Mesothelial cell of epicardium (in vitro differentiated cells): ENCODE data around the gene NDUFS8. TPM values are rescaled to one million over a fixed set of nuclear protein-coding genes. Genes with fewer than 3 reads are reported as not detected.

Experiments used
- DNase-seq, 2 experiments: peaks; one replicate each; pipeline ENCODE4 v3.0.0; 2021; ENCODE audit warnings: low spot score in 2 of 2; ENCODE audit not compliant: unreplicated experiment in 2 of 2
- H3K27ac Mint-ChIP-seq: 2 replicates; pipeline ENCODE4 v1.8.0; 2021; ENCODE audit warnings: mixed read lengths
- H3K27me3 Mint-ChIP-seq: 2 replicates; pipeline ENCODE4 v1.8.0; 2021; ENCODE audit warnings: low read depth, mixed read lengths
- H3K36me3 Mint-ChIP-seq: 2 replicates; pipeline ENCODE4 v1.8.0; 2021; ENCODE audit warnings: mixed read lengths
- H3K4me1 Mint-ChIP-seq: 2 replicates; pipeline ENCODE4 v1.8.0; 2021; ENCODE audit warnings: mixed read lengths
- H3K4me3 Mint-ChIP-seq: 2 replicates; pipeline ENCODE4 v1.8.0; 2021; ENCODE audit warnings: mild to moderate bottlenecking, moderate library complexity, mixed read lengths
- H3K9me3 Mint-ChIP-seq: 2 replicates; pipeline ENCODE4 v1.8.0; 2021; ENCODE audit warnings: mixed read lengths
- CTCF ChIP-seq: fragments of 200-600 bp; sonication (generic); IDR thresholded peaks from one replicate; pipeline ENCODE4 v1.5.0; 2021; ENCODE audit warnings: antibody characterized with exemption; ENCODE audit not compliant: unreplicated experiment
- total RNA-seq: library from RNA; stranded (reverse); gene quantifications from 3 replicates; pipeline ENCODE4 v1.2.1, GENCODE V29; 2021

The NDUFS8 gene
- total RNA-seq, 1 donor from 2014 or later: 132 TPM

- Mint-ChIP-seq H3K27ac (no peak overlapping the region), H3K36me3 (peaks cover 55% of the 10 kb centered on the region), H3K9me3 (no peaks in the 10 kb centered on the region), H3K4me3 (no peak overlapping the region), H3K27me3 (no peaks in the 10 kb centered on the region), H3K4me1 (no peaks in the 10 kb centered on the region)
- DNase-seq: no peak
- TF ChIP-seq CTCF: no peak
Observed at GRCh38 chr11:68065841-68066240, 35.4 kb downstream of the NDUFS8 start.

- Mint-ChIP-seq H3K27me3 (no peaks in the 10 kb centered on the region), H3K4me3 (no peak overlapping the region), H3K9me3 (no peaks in the 10 kb centered on the region), H3K36me3 (peaks cover 54% of the 10 kb centered on the region), H3K27ac (no peak overlapping the region), H3K4me1 (no peaks in the 10 kb centered on the region)
- DNase-seq: no peak
- TF ChIP-seq CTCF: no peak
Observed at GRCh38 chr11:68066742-68067141, 36.3 kb downstream of the NDUFS8 start.

- Mint-ChIP-seq H3K36me3 (peaks cover 54% of the 10 kb centered on the region), H3K27me3 (no peaks in the 10 kb centered on the region), H3K4me3 (no peak overlapping the region), H3K9me3 (no peaks in the 10 kb centered on the region), H3K4me1 (no peaks in the 10 kb centered on the region), H3K27ac (no peak overlapping the region)
- DNase-seq: no peak
- TF ChIP-seq CTCF: no peak
Observed at GRCh38 chr11:68067991-68068390, 37.5 kb downstream of the NDUFS8 start.

GRCh38 chr11:68071281-68072048 is 41.0 kb downstream of the NDUFS8 start:
- H3K27me3 Mint-ChIP-seq: no peaks in the 10 kb centered on the region
- no peak overlapping the region for H3K27ac Mint-ChIP-seq
- peaks cover 40% of the 10 kb centered on the region for H3K36me3 Mint-ChIP-seq
- H3K4me1 Mint-ChIP-seq: no peaks in the 10 kb centered on the region
- TF ChIP-seq CTCF: no peak
- no peak overlapping the region for H3K4me3 Mint-ChIP-seq
- no peaks in the 10 kb centered on the region for H3K9me3 Mint-ChIP-seq
- no peak for DNase-seq

GRCh38 chr11:68074584-68075352 is 44.3 kb downstream of the NDUFS8 start:
- no peaks in the 10 kb centered on the region for H3K27me3 Mint-ChIP-seq
- DNase-seq: no peak
- H3K36me3 Mint-ChIP-seq: peaks cover 31% of the 10 kb centered on the region
- no peak overlapping the region for H3K4me3 Mint-ChIP-seq
- H3K9me3 Mint-ChIP-seq: no peaks in the 10 kb centered on the region
- no peak overlapping the region for H3K27ac Mint-ChIP-seq
- peaks cover 11% of the 10 kb centered on the region for H3K4me1 Mint-ChIP-seq
- TF ChIP-seq CTCF: no peak
